HepG2 (cell line): ENCODE results near the gene PROSER1. TPM values are rescaled to one million over a fixed set of nuclear protein-coding genes. Genes with fewer than 3 reads are reported as not detected.

Source experiments
- ATAC-seq: fragments of 200-7000 bp; cut with Tn5 transposase; 3 replicates; pipeline ENCODE4 v1.9.1; 2020; ENCODE audit warnings: mild to moderate bottlenecking, moderate library complexity
- BruUV-seq: library from RNA; stranded (reverse); fragments of 400-500 nt; replicated peaks from 2 replicates; lab custom pipeline; 2021; lab: Mats Ljungman, UMichigan
- CTCF ChIA-PET: fragments of 300-600 bp; formaldehyde crosslinking; extraction: SDS; loops from one replicate; lab custom pipeline; 2021; ENCODE audit warnings: low total read pairs, inconsistent platforms, low intra/inter-chr PET ratio; lab: Yijun Ruan, JAX
- POLR2A ChIA-PET: fragments of 350-600 bp; sonication (Branson Sonifier 250); formaldehyde crosslinking; loops from one replicate; lab custom pipeline; 2020; ENCODE audit warnings: antibody characterized with exemption, inconsistent platforms; lab: Yijun Ruan, JAX
- DNase-seq: peaks from one replicate; pipeline ENCODE4 v3.0.0-alpha.2; 2015; ENCODE audit warnings: low spot score
- FAIRE-seq: peaks from 3 replicates; lab custom pipeline; 2011; peaks lifted over from hg19 to GRCh38; lab: Jason Lieb, UNC
- H2AFZ ChIP-seq: one replicate; pipeline ENCODE4 v1.6.1; 2011; ENCODE audit warnings: low read length, inconsistent platforms
- H3K27ac ChIP-seq: fragments of 300-600 bp; 3 replicates; pipeline ENCODE4 v1.8.0; 2011; ENCODE audit warnings: mixed run types, mild to moderate bottlenecking, mixed read lengths, low read length, inconsistent platforms; ENCODE audit not compliant: insufficient read depth; ENCODE audit errors: extremely low read length
- H3K27me3 ChIP-seq, 2 experiments: fragments of 200-600 bp in 1 of 2; 2 replicates in 1 of 2; 3 replicates in 1 of 2; pipeline versions ENCODE4 v1.6.0 to v1.8.0; 2011; ENCODE audit warnings: low read length in 2 of 2, mild to moderate bottlenecking in 2 of 2, moderate library complexity in 2 of 2, inconsistent platforms in 1 of 2; ENCODE audit not compliant: insufficient read depth in 2 of 2, control insufficient read depth in 1 of 2
- H3K36me3 ChIP-seq, 2 experiments: fragments of 200-600 bp in 1 of 2; replicated peaks in 1 of 2; 2 replicates in 1 of 2; 3 replicates in 1 of 2; pipeline versions ENCODE4 v1.5.1 to v1.8.0; 2011; ENCODE audit warnings: low read length in 2 of 2, inconsistent platforms in 1 of 2; ENCODE audit not compliant: insufficient read depth in 2 of 2, control insufficient read depth in 1 of 2
- H3K4me1 ChIP-seq: 2 replicates; pipeline ENCODE4 v1.5.1; 2012; ENCODE audit warnings: low read length, inconsistent platforms; ENCODE audit not compliant: insufficient read depth
- H3K4me2 ChIP-seq: 2 replicates; pipeline ENCODE4 v1.6.0; 2011; ENCODE audit warnings: low read depth, low read length, inconsistent platforms
- H3K4me3 ChIP-seq, 3 experiments: fragments of 200-600 bp in 1 of 3; sonication (generic), shearing (Covaris generic) in 1 of 3; replicated peaks in 1 of 3; 2 replicates each; pipeline ENCODE4 v1.5.1; 2011 to 2016; ENCODE audit warnings: low read length in 3 of 3, inconsistent platforms in 2 of 3, low read depth in 2 of 3, mild to moderate bottlenecking in 2 of 3, control low read depth in 1 of 3, mixed read lengths in 1 of 3; ENCODE audit not compliant: insufficient read depth in 1 of 3
- H3K79me2 ChIP-seq: one replicate; pipeline ENCODE4 v1.6.1; 2011; ENCODE audit warnings: low read length, inconsistent platforms; ENCODE audit not compliant: insufficient read depth
- H3K9ac ChIP-seq: 2 replicates; pipeline ENCODE4 v1.6.0; 2011; ENCODE audit warnings: mild to moderate bottlenecking, low read depth, low read length, inconsistent platforms; ENCODE audit not compliant: insufficient read depth
- H3K9me3 ChIP-seq: 2 replicates; pipeline ENCODE4 v1.5.1; 2012; ENCODE audit warnings: mild to moderate bottlenecking, low read length
- H4K20me1 ChIP-seq: 2 replicates; pipeline ENCODE4 v1.6.0; 2011; ENCODE audit warnings: inconsistent platforms, mild to moderate bottlenecking, low read length, moderate library complexity; ENCODE audit not compliant: insufficient read depth
- ESRRA ChIP-seq: sonication (generic); formaldehyde crosslinking; IDR thresholded peaks from 2 replicates; pipeline ENCODE4 v1.5.1; 2020; ENCODE audit warnings: mild to moderate bottlenecking, low read depth, missing genetic modification reagents
- FOXP1 ChIP-seq, 2 experiments: fragments of 450-650 bp in 1 of 2; IDR thresholded peaks; 2 replicates each; pipeline ENCODE4 v1.6.1; 2017 to 2018; ENCODE audit warnings: antibody characterized with exemption in 1 of 2
- HOXA5 ChIP-seq: sonication (generic); formaldehyde crosslinking; IDR thresholded peaks from 2 replicates; pipeline ENCODE4 v1.4.0; 2020; ENCODE audit warnings: missing genetic modification reagents
- KDM6A ChIP-seq: IDR thresholded peaks from 2 replicates; pipeline ENCODE4 v1.6.1; 2016; ENCODE audit warnings: low read depth
- MBD4 ChIP-seq: IDR thresholded peaks from 2 replicates; pipeline ENCODE4 v1.6.1; 2012; ENCODE audit warnings: low read length, inconsistent platforms, borderline replicate concordance
- ONECUT2 ChIP-seq: sonication (generic); formaldehyde crosslinking; IDR thresholded peaks from 2 replicates; pipeline ENCODE4 v1.4.0; 2020; ENCODE audit warnings: missing genetic modification reagents
- PAF1 ChIP-seq: IDR thresholded peaks from 2 replicates; pipeline ENCODE4 v1.6.1; 2016; ENCODE audit warnings: missing genetic modification reagents, missing compliant biosample characterization
- POLR2AphosphoS2 ChIP-seq: IDR thresholded peaks from 2 replicates; pipeline ENCODE4 v1.6.1; 2011; ENCODE audit warnings: low read depth, low read length, improper control_type of control experiment
- RFXAP ChIP-seq: sonication (generic); formaldehyde crosslinking; IDR thresholded peaks from 2 replicates; pipeline ENCODE4 v1.4.0; 2020; ENCODE audit warnings: missing genetic modification reagents, borderline replicate concordance
- SRSF9 ChIP-seq: fragments of 200-400 bp; formaldehyde crosslinking; IDR thresholded peaks from 2 replicates; pipeline ENCODE4 v1.6.1; 2018; ENCODE audit warnings: borderline replicate concordance, mild to moderate bottlenecking, low read depth, low read length; ENCODE audit not compliant: insufficient read depth, poor library complexity, severe bottlenecking
- USF2 ChIP-seq, 2 experiments: sonication (generic) in 1 of 2; formaldehyde crosslinking in 1 of 2; IDR thresholded peaks; 2 replicates each; pipeline versions ENCODE4 v1.5.1 to v1.6.1; 2011 to 2020; ENCODE audit warnings: borderline replicate concordance in 1 of 2, low read depth in 1 of 2, low read length in 1 of 2, mild to moderate bottlenecking in 1 of 2, missing genetic modification reagents in 1 of 2, moderate library complexity in 1 of 2
- ZNF235 ChIP-seq: sonication (generic); formaldehyde crosslinking; IDR thresholded peaks from 2 replicates; pipeline ENCODE4 v1.8.1; 2023; ENCODE audit warnings: mild to moderate bottlenecking, missing genetic modification reagents, borderline replicate concordance
- ZNF704 ChIP-seq: sonication (generic); formaldehyde crosslinking; IDR thresholded peaks from 2 replicates; pipeline ENCODE4 v1.8.1; 2023; ENCODE audit warnings: mild to moderate bottlenecking, inconsistent platforms, moderate library complexity, missing genetic modification reagents, borderline replicate concordance
- ZSCAN21 ChIP-seq: sonication (generic); formaldehyde crosslinking; IDR thresholded peaks from 2 replicates; pipeline ENCODE4 v1.8.0; 2022; ENCODE audit warnings: mild to moderate bottlenecking, missing genetic modification reagents, moderate library complexity, borderline replicate concordance
- ZSCAN25 ChIP-seq: sonication (generic); formaldehyde crosslinking; IDR thresholded peaks from 2 replicates; pipeline ENCODE4 v1.8.0; 2022; ENCODE audit warnings: mild to moderate bottlenecking, missing genetic modification reagents
- WGBS: methylation state at CpG from one replicate; pipeline ENCODE4 v1.1.6; 2017; ENCODE audit warnings: low lambda C conversion rate; 5-methylcytosine and 5-hydroxymethylcytosine counted together
- in situ Hi-C: cut with HindIII; loops from 2 replicates; pipeline ENCODE4 v1.10.0; 2017; ENCODE audit warnings: low pct_unique_long_range_greater_than_20kb; ENCODE audit not compliant: extremely low pct_ligation_motif_present
- intact Hi-C: fragments of 100-400 bp; cut with micrococcal nuclease; formaldehyde crosslinking; loops from one replicate; pipeline ENCODE4 v1.10.0; 2022; ENCODE audit not compliant: unreplicated experiment
- polyA plus RNA-seq, 8 experiments: library from polyadenylated mRNA; depleted of rRNA in 3 of 8; stranded (reverse) in 7 of 8; unstranded in 1 of 8; fragments of >200 nt; fragmentation: Illumina TruSeq in 4 of 8; extraction: Trizol in 4 of 8; gene quantifications; 2 replicates each; pipeline versions ENCODE4 v1.2.1 to v1.2.3, GENCODE V29; 2011 to 2016; ENCODE audit warnings: low read depth in 4 of 8, missing spikeins in 1 of 8, mixed read lengths in 1 of 8; ENCODE audit not compliant: insufficient read depth in 1 of 8
- total RNA-seq, 5 experiments: library from RNA; depleted of rRNA; stranded (reverse); fragments of >200 nt; fragmentation: Illumina TruSeq; extraction: Trizol; gene quantifications; 2 replicates each; pipeline ENCODE4 v1.2.3, GENCODE V29; 2016; ENCODE audit warnings: low read depth in 1 of 5

PROSER1 gene
- total and polyA plus RNA-seq, 2 of the 13 experiments (the other 11 are each of a cell fraction or from before 2014, with no cell fraction given), result 11.4 to 17.2 TPM

GRCh38 chr13:38993381-38993780 is 44.5 kb downstream of the PROSER1 start:
- H3K79me2 ChIP-seq, result no peaks in the 10 kb centered on the region
- ATAC-seq, result no peak
- H2AFZ ChIP-seq, result no peak overlapping the region
- no peak for FAIRE-seq
- no peaks in the 10 kb centered on the region for H3K36me3 ChIP-seq
- no peak for DNase-seq
- H3K9ac ChIP-seq, result no peak overlapping the region
- ChIA-PET POLR2A (no interaction called here), CTCF (no interaction called here)
- WGBS, result 7% methylated on average over 4 of the region's 4 CpGs
- no peak overlapping the region for H3K27ac ChIP-seq
- in situ Hi-C loops, result no loop called here
- no peaks in the 10 kb centered on the region for H3K9me3 ChIP-seq
- H3K4me2 ChIP-seq, result no peak overlapping the region
- TF ChIP-seq USF2 (IDR thresholded peaks at IDR 0.05; ENCODE audit: low read depth, low read length) (no peak), USF2 (CRISPR knock-in tag; IDR thresholded peaks at IDR 0.05; ENCODE audit: borderline replicate concordance) (no peak), ESRRA (no peak), RFXAP (CRISPR knock-in tag) (no peak), FOXP1 (IDR thresholded peaks at IDR 0.05) (no peak), FOXP1 (CRISPR knock-in tag; IDR thresholded peaks at IDR 0.05) (no peak), PAF1 (no peak), ONECUT2 (CRISPR knock-in tag) (no peak), SRSF9 (no peak), MBD4 (no peak), KDM6A (no peak), ZNF235 (no peak), HOXA5 (no peak), ZSCAN21 (CRISPR knock-in tag) (no peak), ZSCAN25 (CRISPR knock-in tag) (no peak), POLR2AphosphoS2 (no peak), ZNF704 (CRISPR knock-in tag) (no peak)
- H3K4me3 ChIP-seq, result no peak overlapping the region
- H3K27me3 ChIP-seq, result no peaks in the 10 kb centered on the region
- intact Hi-C loops, result no loop called here
- no TSS peak for BruUV-seq
- H4K20me1 ChIP-seq, result no peaks in the 10 kb centered on the region
- no peaks in the 10 kb centered on the region for H3K4me1 ChIP-seq
